BLaER1 (cell line): ENCODE data around the gene ADD2.
A peak's percentile ranks its signal among the peaks of the same experiment; 100 is the strongest.

Experiments
- H3K27ac ChIP-seq: shearing (Covaris generic); formaldehyde crosslinking; 2 replicates; pipeline ENCODE4 v1.8.1; 2022
- H3K27me3 ChIP-seq: shearing (Covaris generic); formaldehyde crosslinking; 2 replicates; pipeline ENCODE4 v1.8.1; 2022
- H3K36me3 ChIP-seq: shearing (Covaris generic); formaldehyde crosslinking; 2 replicates; pipeline ENCODE4 v1.8.1; 2022
- H3K4me1 ChIP-seq: shearing (Covaris generic); formaldehyde crosslinking; 2 replicates; pipeline ENCODE4 v1.8.1; 2022
- H3K4me2 ChIP-seq: shearing (Covaris generic); formaldehyde crosslinking; 2 replicates; pipeline ENCODE4 v1.8.1; 2022
- H3K4me3 ChIP-seq: shearing (Covaris generic); formaldehyde crosslinking; 2 replicates; pipeline ENCODE4 v1.8.1; 2022
- H3K9ac ChIP-seq: shearing (Covaris generic); formaldehyde crosslinking; 2 replicates; pipeline ENCODE4 v1.8.1; 2022
- H3K9me3 ChIP-seq: shearing (Covaris generic); formaldehyde crosslinking; 2 replicates; pipeline ENCODE4 v1.8.1; 2022
- H4K20me1 ChIP-seq: shearing (Covaris generic); formaldehyde crosslinking; 2 replicates; pipeline ENCODE4 v1.8.1; 2022
- Cebpa-rat ChIP-seq: shearing (Covaris generic); IDR thresholded peaks from 2 replicates; pipeline ENCODE4 v1.8.1; 2022

Gene ADD2

GRCh38 chr2:70769450-70769849, 1.4 kb upstream of the ADD2 start:
- no peak overlapping the region for H3K4me2 ChIP-seq
- peaks cover 2% of the 10 kb centered on the region for H3K36me3 ChIP-seq
- H3K27me3 ChIP-seq = no peaks in the 10 kb centered on the region
- peaks cover 14% of the 10 kb centered on the region for H3K9me3 ChIP-seq
- H3K4me3 ChIP-seq = no peak overlapping the region
- peaks cover 23% of the 10 kb centered on the region for H3K4me1 ChIP-seq
- H3K9ac ChIP-seq = no peak overlapping the region
- peaks cover 20% of the 10 kb centered on the region for H4K20me1 ChIP-seq
- no peak overlapping the region for H3K27ac ChIP-seq
- no peak for TF ChIP-seq Cebpa-rat

- Histone ChIP-seq H3K27ac (no peak overlapping the region), H3K4me3 (0 out of 2 replicates have a peak overlapping the region, but pooled peaks have one; percentile 83), H3K9ac (no peak overlapping the region)
These were observed 638 bp upstream of the ADD2 start for GRCh38 chr2:70768590-70769085.

GRCh38 chr2:70767079-70767698, 811 bp downstream of the ADD2 start:
- Histone ChIP-seq H3K36me3 (peaks cover 5% of the 10 kb centered on the region), H3K4me2 (peak overlapping the region; percentile 88), H3K27ac (peak overlapping the region; percentile 94), H3K9ac (peak overlapping the region; percentile 93), H3K4me3 (peak overlapping the region; percentile 83), H4K20me1 (peaks cover 23% of the 10 kb centered on the region), H3K4me1 (peaks cover 18% of the 10 kb centered on the region), H3K27me3 (no peaks in the 10 kb centered on the region), H3K9me3 (no peaks in the 10 kb centered on the region)
- no peak for TF ChIP-seq Cebpa-rat

More at GRCh38 chr2:70768590-70769085, 638 bp upstream of the ADD2 start:
- H3K36me3 ChIP-seq = peaks cover 5% of the 10 kb centered on the region
- TF ChIP-seq Cebpa-rat = no peak
- H3K4me2 ChIP-seq = peak overlapping the region; percentile 54
- H3K27me3 ChIP-seq = no peaks in the 10 kb centered on the region
- H3K4me1 ChIP-seq = peaks cover 23% of the 10 kb centered on the region
- peaks cover 23% of the 10 kb centered on the region for H4K20me1 ChIP-seq
- H3K9me3 ChIP-seq = peaks cover 8% of the 10 kb centered on the region

GRCh38 chr2:70766357-70767078, 1.5 kb downstream of the ADD2 start:
- no peak for TF ChIP-seq Cebpa-rat
- Histone ChIP-seq H4K20me1 (peaks cover 23% of the 10 kb centered on the region), H3K9me3 (no peaks in the 10 kb centered on the region), H3K27ac (peak overlapping the region; percentile 94), H3K9ac (peak overlapping the region; percentile 93), H3K27me3 (no peaks in the 10 kb centered on the region), H3K4me3 (peak overlapping the region; percentile 83), H3K4me2 (peak overlapping the region; percentile 88), H3K36me3 (peaks cover 5% of the 10 kb centered on the region), H3K4me1 (peaks cover 18% of the 10 kb centered on the region)

- no peaks in the 10 kb centered on the region for H3K27me3 ChIP-seq
- H3K4me2 ChIP-seq = peak overlapping the region; percentile 88
- H4K20me1 ChIP-seq = peaks cover 23% of the 10 kb centered on the region
- peaks cover 18% of the 10 kb centered on the region for H3K4me1 ChIP-seq
- no peaks in the 10 kb centered on the region for H3K9me3 ChIP-seq
- no peak overlapping the region for H3K27ac ChIP-seq
- no peak overlapping the region for H3K4me3 ChIP-seq
- H3K9ac ChIP-seq = no peak overlapping the region
- H3K36me3 ChIP-seq = peaks cover 5% of the 10 kb centered on the region
- no peak for TF ChIP-seq Cebpa-rat
These were observed 2.5 kb downstream of the ADD2 start for GRCh38 chr2:70765507-70765906.

- peaks cover 50% of the 10 kb centered on the region for H4K20me1 ChIP-seq
- no peak overlapping the region for H3K9ac ChIP-seq
- H3K9me3 ChIP-seq = no peaks in the 10 kb centered on the region
- no peak overlapping the region for H3K4me2 ChIP-seq
- peaks cover 35% of the 10 kb centered on the region for H3K36me3 ChIP-seq
- 0 out of 2 replicates have a peak, but pooled peaks cover 3% of the 10 kb centered on the region for H3K4me1 ChIP-seq
- TF ChIP-seq Cebpa-rat = no peak
- H3K27ac ChIP-seq = no peak overlapping the region
- H3K4me3 ChIP-seq = no peak overlapping the region
- no peaks in the 10 kb centered on the region for H3K27me3 ChIP-seq
These were observed 8.6 kb downstream of the ADD2 start for GRCh38 chr2:70759446-70759845.

- Histone ChIP-seq H3K9me3 (no peaks in the 10 kb centered on the region), H3K27me3 (no peaks in the 10 kb centered on the region), H3K4me3 (no peak overlapping the region), H3K9ac (no peak overlapping the region), H4K20me1 (peaks cover 62% of the 10 kb centered on the region), H3K36me3 (peaks cover 32% of the 10 kb centered on the region), H3K4me2 (no peak overlapping the region), H3K4me1 (0 out of 2 replicates have a peak, but pooled peaks cover 9% of the 10 kb centered on the region), H3K27ac (no peak overlapping the region)
- TF ChIP-seq Cebpa-rat = no peak
These were observed 10.0 kb downstream of the ADD2 start for GRCh38 chr2:70757966-70758365.

GRCh38 chr2:70757360-70757759, 10.6 kb downstream of the ADD2 start:
- Histone ChIP-seq H3K36me3 (peaks cover 32% of the 10 kb centered on the region), H3K9me3 (no peaks in the 10 kb centered on the region), H3K27ac (no peak overlapping the region), H4K20me1 (peaks cover 68% of the 10 kb centered on the region), H3K9ac (no peak overlapping the region), H3K4me2 (no peak overlapping the region), H3K4me1 (0 out of 2 replicates have a peak, but pooled peaks cover 9% of the 10 kb centered on the region), H3K27me3 (no peaks in the 10 kb centered on the region), H3K4me3 (no peak overlapping the region)
- TF ChIP-seq Cebpa-rat = no peak

- Histone ChIP-seq H3K4me3 (no peak overlapping the region), H4K20me1 (peaks cover 78% of the 10 kb centered on the region), H3K27me3 (no peaks in the 10 kb centered on the region), H3K4me1 (0 out of 2 replicates have a peak, but pooled peaks cover 9% of the 10 kb centered on the region), H3K9me3 (no peaks in the 10 kb centered on the region), H3K9ac (no peak overlapping the region), H3K4me2 (no peak overlapping the region), H3K36me3 (peaks cover 32% of the 10 kb centered on the region), H3K27ac (no peak overlapping the region)
- no peak for TF ChIP-seq Cebpa-rat
These were observed 11.9 kb downstream of the ADD2 start for GRCh38 chr2:70756128-70756527.

- Histone ChIP-seq H4K20me1 (peaks cover 69% of the 10 kb centered on the region), H3K36me3 (peaks cover 35% of the 10 kb centered on the region), H3K9me3 (peaks cover 15% of the 10 kb centered on the region), H3K4me2 (no peak overlapping the region), H3K9ac (no peak overlapping the region), H3K4me1 (peaks cover 19% of the 10 kb centered on the region), H3K4me3 (no peak overlapping the region), H3K27me3 (no peaks in the 10 kb centered on the region), H3K27ac (no peak overlapping the region)
- no peak for TF ChIP-seq Cebpa-rat
These were observed 14.1 kb downstream of the ADD2 start for GRCh38 chr2:70753902-70754301.
